HG03378 (cell line): ENCODE measurements around the gene MORC4.

Source experiments
- ATAC-seq: cut with Tn5 transposase; IDR thresholded peaks from one replicate; pipeline ENCODE4 v1.9.1; 2021; ENCODE audit warnings: mild to moderate bottlenecking, moderate library complexity; ENCODE audit not compliant: unreplicated experiment

The MORC4 gene

DNA sequence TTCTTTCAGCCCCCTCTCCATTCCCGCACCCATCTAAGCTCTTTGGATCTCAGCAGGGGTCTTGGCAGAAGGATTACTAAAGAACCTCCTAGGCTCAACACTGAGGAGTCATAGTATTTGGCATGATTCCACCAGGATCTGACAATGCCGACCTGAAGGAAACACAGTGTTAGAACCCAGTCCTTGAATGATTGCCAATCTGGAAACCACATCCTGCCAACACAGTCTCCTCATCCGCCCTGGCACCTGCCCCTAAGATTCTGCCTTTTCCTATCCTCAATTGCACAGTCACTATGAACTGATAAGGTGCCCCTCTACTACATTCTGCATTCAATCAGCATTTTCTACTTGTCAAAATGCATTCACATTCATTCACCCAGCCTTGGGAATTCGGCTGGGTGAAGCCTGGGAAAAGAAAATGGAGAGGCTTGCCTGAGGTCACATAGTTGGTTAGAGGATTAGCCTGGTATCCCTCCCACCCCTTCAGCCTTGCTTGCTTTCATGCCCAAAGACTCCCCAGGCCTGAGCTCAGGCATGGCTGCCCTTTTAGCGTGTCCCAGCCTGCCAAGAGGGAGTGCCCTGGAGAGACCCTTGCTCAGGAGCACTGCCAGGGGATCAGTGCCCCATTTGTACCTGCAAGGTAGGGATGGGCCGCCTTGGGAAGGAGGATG, 82.0 kb downstream of the MORC4 start:
- ATAC-seq = peak; percentile 55

- ATAC-seq = no peak
Observed at GRCh38 chrX:106912864-106913263, 87.1 kb downstream of the MORC4 start.

DNA sequence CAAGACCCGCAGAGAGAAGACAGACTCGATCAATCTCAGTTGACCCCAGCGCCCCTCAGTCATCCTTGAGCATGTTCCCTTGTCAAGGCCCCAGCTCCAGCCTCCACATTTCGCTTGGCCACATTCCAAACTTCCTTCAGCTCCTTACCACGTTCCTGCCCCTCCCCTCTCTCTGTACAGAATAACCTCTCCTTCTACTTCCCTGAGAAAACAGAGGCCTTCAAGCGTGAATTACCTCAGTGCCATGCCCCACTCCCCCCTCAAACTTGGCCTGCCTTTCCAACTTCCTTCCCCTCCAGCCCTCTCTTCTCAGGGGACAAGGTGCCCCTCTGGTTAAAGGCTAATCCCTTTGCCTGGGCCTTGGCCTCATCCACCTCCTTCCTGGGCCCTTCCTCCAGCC, 93.7 kb downstream of the MORC4 start:
- no peak for ATAC-seq

DNA sequence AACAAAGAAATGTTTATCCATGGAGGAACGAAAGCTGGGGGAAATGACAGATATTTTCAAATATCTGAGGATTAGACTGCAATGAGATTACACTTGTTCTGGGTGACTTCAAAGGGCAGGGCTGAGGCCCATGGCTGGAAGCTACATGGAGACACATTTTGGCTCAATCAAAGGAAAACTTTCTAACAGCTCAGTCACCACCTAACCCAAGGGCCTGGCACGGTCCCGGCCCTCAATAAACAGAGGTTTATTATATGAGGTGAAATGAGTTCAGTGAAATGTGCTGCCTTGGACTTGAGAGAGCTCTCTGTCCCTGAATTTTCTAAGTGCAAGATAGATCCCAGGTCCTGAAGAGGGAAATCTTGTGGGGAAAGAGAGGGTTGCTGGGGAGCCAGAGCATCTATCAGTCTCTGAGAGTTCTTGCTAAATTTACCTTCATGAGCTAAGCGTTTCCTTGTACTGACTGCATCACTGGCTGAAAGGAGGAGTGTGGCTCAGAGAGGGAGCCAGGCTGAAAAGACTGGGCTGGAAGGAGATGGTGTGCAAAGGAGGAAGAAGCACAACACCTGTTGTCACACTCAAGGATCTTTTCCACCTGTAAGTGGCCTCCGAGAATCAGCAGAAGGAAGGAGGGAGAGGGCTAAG, 94.8 kb downstream of the MORC4 start:
- no peak for ATAC-seq

DNA sequence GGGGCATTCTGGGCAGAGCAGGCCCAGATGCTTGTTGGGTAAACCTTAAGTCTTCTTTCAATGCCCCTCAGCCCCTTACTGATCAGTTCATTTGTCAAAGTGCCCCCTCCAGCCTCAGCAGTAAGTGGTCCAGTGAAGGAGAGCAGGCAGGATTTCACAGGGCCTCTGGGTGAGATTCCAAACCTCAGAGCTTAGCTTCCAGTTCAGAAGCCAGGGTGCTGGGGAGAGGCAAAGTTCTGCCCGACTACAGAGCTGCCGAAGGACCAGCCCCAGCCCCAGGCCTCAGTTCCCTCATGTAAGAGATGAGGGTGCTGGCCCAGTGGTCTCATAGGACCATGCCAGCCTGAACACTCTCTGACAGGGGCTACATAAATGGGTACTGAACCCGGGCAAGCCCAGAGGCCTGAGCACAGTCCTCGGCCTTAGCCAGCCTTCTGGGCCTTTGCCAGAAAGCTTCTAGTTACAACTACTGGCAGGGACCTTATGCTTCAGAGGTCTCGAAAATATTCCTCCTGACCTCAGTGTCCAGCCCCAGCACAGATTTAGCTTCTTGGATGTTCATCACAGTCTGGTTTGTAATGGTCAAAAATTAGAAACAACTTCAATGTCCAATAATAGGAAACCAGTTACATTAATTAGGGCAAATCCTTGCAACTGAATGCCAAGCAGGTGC, 96.0 kb downstream of the MORC4 start:
- no peak for ATAC-seq

GRCh38 chrX:106903291-106903824, 96.7 kb downstream of the MORC4 start, which contains the start of gene RIPPLY1:
Gene RIPPLY1, minus strand, starts transcription at chrX:106903341. Its CDS starts 54 bp downstream, at chrX:106903287.
- ATAC-seq = no peak

- no peak for ATAC-seq
Observed at GRCh38 chrX:106902684-106903083, 97.3 kb downstream of the MORC4 start.

DNA sequence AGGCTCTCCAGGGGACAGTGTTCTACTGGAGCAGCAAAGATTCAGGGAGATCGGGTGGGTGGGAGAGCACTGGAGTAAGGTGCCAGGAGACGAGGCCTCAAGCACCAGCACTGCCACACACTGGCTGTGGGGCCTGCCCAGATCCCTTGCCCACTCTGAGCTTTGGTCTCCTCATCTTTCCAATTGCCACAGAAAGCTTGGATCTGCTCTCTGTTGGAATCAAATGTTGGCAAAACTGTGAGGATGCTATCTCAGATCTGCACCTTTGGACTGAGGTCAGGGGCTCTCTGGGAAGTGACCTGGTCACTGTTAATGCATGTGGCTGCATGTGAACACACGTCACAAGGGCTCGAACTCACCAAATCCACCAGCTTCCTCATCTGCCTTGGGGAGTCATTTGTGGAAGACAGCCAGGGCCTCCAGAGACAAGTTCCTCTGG, 98.2 kb downstream of the MORC4 start:
- no peak for ATAC-seq

DNA sequence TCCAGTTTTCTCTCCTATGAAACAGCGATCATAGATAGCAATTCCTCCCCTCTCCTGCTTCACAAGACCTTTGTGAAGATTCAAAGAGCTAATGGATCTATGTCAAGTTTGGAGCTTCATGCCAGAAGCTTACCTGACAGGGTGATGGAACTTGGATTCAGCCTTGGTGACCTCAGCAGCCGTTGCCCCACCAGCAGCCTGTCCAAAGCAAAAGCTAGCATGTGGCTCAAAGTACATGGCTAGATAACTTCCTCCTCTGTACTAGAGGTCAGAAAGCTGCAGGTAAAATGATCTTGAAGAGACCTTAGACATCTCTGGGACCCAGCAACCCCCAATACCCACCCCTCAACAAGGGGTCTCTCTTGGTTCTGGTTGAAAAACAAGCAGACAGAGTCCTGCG, 98.7 kb downstream of the MORC4 start:
- no peak for ATAC-seq

GRCh38 chrX:106899841-106900240, 100.2 kb downstream of the MORC4 start:
- no peak for ATAC-seq

- no peak for ATAC-seq
Observed at GRCh38 chrX:106899276-106899675, 100.7 kb downstream of the MORC4 start.

DNA sequence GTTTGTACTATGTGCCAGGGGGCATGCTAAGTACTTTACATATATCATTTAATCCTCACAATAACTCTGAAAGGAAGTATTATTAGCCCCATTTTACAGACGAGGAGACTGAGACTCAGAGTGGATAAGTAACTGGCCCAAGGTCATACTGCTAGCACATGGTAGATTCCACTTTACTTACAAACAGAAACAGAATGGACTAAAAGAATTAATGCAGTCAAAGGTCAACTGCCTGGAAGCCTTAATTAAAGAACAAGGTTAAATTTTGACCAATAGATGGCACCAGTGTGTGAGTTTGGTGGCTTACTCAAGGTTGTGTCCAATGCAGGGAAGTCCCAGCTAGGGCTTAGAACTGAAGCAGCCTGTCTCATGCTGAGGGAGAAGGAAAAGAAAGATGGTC, 101.5 kb downstream of the MORC4 start:
- ATAC-seq = peak; percentile 72

DNA sequence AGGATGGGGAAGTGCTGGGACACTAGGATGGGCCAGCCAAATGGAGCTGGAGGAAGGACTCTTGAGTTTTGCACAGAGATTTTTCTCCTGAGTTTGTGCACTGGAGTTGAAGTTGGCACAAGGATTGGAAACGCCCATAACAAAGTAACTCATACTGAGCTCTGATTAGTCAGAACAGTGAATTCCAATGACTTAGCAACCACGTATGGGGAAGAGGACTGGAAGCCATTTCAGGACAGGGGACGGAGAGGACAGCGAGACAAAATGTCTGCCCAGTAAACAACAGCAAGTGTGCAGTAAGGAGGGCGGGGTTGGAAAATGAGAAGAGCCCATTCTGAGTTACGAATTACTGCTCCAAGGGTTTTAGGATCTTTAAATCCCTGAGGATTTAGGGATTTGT, 102.8 kb downstream of the MORC4 start:
- no peak for ATAC-seq

DNA sequence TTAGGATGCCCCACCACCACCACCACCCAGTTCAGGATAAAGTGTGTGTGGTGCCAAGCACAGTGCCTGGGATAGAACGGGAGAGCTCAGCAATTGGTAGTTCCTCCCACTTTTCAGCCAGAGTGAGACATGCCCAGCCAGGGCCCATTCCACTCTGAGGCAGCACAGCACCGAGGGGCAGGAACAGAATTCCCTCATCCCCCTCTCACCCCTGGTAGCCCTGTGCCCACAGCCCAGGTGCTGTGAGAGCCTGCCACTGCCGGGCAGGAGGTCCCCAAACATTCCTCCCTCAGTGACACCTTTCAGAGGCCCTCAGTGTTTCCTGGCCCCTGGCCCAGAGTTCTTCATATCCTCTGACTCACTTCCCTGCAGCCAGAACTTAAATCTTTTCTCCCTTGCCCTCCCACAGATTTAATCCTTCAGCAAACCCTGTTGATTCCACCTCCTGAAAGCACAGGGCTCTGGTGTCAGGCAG, 105.0 kb downstream of the MORC4 start:
- no peak for ATAC-seq

- peak; percentile 53 for ATAC-seq
Observed at GRCh38 chrX:106894392-106894909, 105.6 kb downstream of the MORC4 start.

DNA sequence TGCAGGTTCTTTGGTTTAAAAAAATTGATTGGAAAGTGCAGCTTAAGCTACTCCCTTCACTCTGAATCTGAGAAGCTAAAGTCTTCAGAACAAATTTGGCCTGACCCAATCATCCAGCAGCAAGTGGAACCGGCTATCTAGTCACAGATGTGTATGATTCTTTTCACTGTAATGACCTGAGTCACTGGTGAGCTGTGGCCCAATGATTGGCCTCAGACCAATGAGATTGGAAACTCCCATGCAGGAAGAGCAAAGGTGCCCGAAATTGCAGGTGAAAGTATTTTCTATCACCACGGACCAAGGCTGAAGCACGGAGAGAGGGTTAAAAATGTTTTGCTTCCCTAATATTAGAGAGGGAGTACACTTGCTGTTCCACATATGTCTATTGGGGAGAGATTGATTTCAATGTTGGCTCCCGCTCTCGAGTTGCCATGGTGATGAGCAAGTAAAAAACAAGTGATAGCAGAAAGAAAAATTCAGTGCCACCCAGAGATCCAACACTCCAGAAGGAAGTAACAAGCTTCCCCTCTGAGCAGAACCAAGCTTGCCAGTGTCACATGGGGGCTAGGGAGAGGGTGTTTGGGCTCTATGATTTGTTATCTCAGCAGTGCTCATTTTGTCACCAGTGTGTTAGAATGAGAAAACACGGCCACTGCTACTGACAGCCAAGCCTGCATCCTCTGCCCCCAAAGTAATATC, 108.1 kb downstream of the MORC4 start:
- no peak for ATAC-seq
